ENCODE results near the gene SAP30BP.
A peak's percentile ranks its signal among the peaks of the same experiment; 100 is the strongest.

The SAP30BP gene

DNA sequence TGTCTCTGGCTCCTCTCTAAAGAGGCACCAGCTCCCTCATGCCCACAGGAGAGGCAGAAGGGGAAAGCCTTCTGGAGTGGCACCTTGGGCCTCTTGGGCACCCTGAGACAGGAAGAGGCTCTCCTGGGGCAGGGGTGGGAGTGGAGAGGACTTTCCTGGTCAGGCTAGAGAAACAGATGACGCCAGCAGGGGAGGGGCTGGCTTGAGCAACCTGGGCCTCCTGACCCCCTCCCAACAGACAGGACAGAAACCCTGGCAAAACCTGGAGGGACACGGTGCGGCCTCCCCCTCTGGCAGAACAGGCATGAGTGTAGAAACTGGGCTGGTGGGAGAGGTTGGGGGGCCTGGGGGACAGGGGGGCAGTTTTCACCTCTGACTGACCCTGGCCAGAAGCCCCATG lies 27.8 kb upstream of the SAP30BP start:
- Mint-ChIP-seq H3K27me3 (no peaks in the 10 kb centered on the region), H3K27ac (no peak overlapping the region), H3K4me3 (no peak overlapping the region), H3K4me1 (ENCODE audit: low read depth) (no peaks in the 10 kb centered on the region), H3K9me3 (ENCODE audit: low read depth) (no peaks in the 10 kb centered on the region), H3K36me3 (no peaks in the 10 kb centered on the region)

DNA sequence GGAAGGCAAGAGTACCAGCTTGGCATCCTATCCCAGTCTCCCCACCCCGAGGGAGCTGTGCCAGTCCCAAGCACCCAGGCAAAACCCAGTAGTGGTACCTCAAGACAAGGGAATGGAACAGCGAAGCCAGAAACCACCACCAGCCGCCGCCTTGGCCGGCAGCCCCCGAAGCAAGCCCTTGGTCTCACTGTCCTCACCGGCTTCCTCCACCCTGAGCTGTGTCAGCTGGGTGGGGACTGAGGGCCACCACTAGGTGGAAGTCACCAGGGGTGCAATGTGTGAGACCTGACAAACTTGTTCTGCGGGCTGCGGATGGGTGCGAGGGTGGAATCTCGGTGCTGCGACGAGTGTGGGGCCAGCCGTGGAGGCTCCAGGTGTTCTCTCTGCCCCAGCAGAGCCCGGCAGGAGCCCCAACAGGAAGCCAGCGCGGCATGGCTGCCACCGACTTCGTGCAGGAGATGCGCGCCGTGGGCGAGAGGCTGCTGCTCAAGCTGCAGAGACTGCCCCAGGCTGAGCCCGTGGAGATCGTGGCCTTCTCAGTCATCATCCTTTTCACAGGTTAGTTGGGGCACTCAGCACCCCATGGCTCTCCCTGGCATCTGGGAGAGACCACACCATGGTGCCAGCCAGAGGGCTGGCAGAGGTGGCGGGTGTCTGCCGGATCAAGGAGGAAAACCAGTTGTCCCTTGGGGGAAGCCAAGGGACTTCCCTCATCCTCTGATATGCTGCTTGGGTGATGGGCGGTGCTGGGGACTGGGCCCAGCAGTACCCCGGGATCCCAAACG lies 27.2 kb upstream of the SAP30BP start:
- Mint-ChIP-seq H3K9me3 (ENCODE audit: low read depth) (no peaks in the 10 kb centered on the region), H3K4me1 (ENCODE audit: low read depth) (no peaks in the 10 kb centered on the region), H3K36me3 (no peaks in the 10 kb centered on the region), H3K27me3 (no peaks in the 10 kb centered on the region), H3K27ac (no peak overlapping the region), H3K4me3 (no peak overlapping the region)

DNA sequence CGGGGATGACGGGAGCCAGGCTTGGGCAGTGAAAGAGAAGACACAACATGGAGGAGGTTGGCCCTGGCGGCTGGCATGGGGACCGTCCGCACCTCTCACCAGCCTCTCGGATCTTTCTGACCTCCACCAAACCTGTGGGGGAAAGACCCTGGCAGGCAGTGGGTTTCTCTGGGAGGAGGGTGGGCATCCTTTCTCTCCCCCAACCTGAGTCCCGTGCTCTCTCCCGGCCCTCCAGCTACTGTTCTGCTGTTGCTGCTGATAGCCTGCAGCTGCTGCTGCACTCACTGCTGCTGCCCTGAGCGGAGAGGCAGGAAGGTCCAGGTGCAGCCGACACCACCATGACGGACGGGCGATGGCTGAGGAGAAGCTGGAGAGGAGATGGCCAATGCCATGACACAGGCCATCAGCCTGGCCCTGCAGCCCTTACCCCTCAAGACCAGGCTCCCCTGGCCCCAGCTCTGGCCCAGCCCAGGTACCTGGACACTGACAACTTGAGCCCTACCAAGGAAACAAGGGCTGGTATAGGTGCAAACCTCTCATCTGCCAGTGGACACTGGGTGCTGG lies 26.5 kb upstream of the SAP30BP start:
- Mint-ChIP-seq H3K9me3 (ENCODE audit: low read depth) (no peaks in the 10 kb centered on the region), H3K27me3 (no peaks in the 10 kb centered on the region), H3K36me3 (no peaks in the 10 kb centered on the region), H3K27ac (no peak overlapping the region), H3K4me1 (ENCODE audit: low read depth) (no peaks in the 10 kb centered on the region), H3K4me3 (no peak overlapping the region)

DNA sequence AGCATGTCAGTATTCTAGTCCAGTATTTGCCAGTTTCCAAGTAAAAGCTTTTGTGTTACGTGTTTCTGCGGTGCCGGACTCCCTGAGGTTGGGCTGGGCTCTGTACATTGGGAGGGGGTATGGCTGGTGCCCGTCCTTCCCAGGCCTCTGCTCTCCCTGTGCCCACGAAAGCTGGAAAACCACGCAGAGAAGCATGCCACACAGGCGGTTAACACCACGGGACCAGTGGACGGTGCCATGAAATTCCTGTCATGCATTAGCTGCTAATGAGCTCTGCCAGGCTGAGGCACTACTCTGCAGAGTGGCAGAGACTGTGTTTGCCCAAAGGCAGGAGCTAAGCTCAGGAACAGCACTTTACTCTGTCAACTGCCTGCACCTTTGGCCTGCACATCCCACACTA lies 25.8 kb upstream of the SAP30BP start:
- H3K9me3 Mint-ChIP-seq (ENCODE audit: low read depth), result no peaks in the 10 kb centered on the region
- no peaks in the 10 kb centered on the region for H3K36me3 Mint-ChIP-seq
- no peak overlapping the region for H3K4me3 Mint-ChIP-seq
- H3K27me3 Mint-ChIP-seq, result no peaks in the 10 kb centered on the region
- H3K4me1 Mint-ChIP-seq (ENCODE audit: low read depth), result peaks cover 2% of the 10 kb centered on the region
- no peak overlapping the region for H3K27ac Mint-ChIP-seq

DNA sequence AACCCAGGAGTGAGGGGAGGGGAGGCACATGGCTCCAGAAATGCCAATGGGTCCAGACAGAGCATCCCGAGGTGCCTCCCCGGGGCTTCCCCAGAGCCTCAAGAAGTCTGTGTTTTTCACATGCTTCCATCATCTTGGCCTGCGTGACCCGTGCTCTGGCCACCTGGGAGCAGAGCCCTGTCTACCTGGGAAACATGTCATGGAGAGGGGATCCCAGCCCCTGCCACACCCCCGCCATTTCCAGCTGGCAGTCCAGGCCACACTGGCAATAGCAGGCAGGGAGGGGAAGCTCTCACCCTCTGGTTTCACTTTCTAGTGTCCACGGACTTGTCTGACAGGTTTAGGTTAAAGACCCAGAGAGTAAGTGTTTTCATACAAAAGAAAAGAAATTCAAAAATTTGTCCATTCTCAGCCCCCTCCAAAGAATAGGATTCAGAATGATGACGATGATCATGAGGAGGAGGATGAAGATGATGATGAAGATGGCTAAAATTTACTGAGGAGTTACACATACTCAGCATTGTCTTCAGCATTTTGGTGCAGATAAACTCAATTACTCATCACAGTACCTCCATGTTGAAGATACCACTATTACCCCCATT lies 24.9 kb upstream of the SAP30BP start:
- Mint-ChIP-seq H3K4me1 (ENCODE audit: low read depth) (peaks cover 2% of the 10 kb centered on the region), H3K4me3 (no peak overlapping the region), H3K9me3 (ENCODE audit: low read depth) (no peaks in the 10 kb centered on the region), H3K27ac (no peak overlapping the region), H3K36me3 (no peaks in the 10 kb centered on the region), H3K27me3 (no peaks in the 10 kb centered on the region)

DNA sequence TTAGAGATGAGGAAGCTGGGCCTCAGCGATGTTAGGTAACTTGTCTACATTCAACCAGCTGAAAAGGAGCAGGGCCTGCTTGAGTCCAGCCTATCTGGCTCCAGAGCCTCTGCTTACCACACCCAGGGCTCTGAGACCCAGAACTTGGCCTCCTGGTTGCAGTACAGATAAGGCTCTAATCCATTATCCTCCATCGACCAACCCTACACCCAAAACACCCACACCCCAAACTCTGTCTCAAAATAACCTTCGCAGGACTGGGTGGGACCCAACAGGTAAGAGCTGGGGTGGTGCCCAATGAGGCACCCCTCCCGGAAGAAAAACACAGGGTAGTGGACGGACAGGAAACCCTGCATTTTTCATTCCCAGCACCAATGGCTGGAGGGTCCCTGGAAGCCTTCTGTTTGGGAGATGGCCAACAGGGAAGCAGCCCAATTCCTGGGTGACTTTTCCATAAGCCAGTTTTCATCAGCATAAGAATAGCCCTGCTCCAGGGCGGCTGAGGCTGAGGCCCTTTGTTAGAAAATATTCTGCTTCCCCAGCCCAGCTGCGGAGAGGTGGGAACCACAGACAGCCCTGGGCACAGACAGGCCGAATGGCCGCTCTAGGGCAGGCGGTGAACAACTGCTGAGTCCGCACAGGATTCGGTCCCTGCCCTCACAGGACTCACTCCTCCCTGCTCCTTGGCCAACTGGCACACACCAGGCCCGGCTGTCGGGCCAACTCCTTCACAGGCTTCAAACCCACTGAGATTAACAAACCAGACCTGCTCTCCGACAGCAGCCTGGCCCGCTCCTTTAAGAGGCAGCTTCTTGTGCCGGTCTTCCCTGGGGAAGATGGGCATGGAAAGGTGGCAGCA lies 24.1 kb upstream of the SAP30BP start:
- Mint-ChIP-seq H3K9me3 (ENCODE audit: low read depth) (no peaks in the 10 kb centered on the region), H3K36me3 (no peaks in the 10 kb centered on the region), H3K27ac (no peak overlapping the region), H3K4me3 (no peak overlapping the region), H3K27me3 (no peaks in the 10 kb centered on the region), H3K4me1 (ENCODE audit: low read depth) (peaks cover 2% of the 10 kb centered on the region)

DNA sequence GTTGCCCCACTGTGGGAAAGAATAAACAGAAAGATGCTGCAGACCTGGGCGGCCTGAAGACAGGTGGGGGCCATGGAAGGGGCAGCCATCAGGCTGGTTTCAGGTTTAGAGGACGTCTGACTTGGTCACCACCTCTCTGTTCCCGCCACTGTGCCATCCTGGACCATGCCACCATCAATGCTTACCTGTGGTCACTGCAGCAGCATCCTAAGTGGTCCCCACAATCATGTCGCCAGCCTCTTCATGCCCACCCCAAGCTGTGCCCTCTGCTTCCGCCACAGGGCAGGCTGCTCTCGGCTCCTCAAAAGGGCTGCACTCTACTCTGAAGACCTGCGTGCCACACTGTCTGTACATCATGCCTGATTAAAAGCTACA lies 23.5 kb upstream of the SAP30BP start:
- no peak overlapping the region for H3K27ac Mint-ChIP-seq
- H3K27me3 Mint-ChIP-seq, result no peaks in the 10 kb centered on the region
- H3K4me1 Mint-ChIP-seq (ENCODE audit: low read depth), result peaks cover 2% of the 10 kb centered on the region
- no peak overlapping the region for H3K4me3 Mint-ChIP-seq
- H3K9me3 Mint-ChIP-seq (ENCODE audit: low read depth), result no peaks in the 10 kb centered on the region
- no peaks in the 10 kb centered on the region for H3K36me3 Mint-ChIP-seq

DNA sequence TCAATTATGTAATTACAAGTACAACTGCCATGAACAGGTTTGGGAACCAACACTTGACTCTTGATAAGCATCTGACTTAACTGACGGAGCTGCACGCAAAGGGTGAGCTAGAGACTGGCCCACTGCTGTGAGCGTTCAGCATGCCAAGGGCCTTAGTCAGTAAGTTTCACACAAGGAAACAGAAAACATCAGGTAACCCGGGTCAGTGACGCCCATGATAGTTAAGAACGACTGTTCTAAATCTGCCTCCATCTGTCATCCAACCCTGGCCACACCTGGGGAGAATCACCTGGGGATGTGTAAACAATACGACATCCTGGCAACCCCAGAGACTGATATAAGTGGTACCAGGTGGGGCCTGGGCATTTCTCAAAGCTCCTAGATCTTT lies 21.6 kb upstream of the SAP30BP start:
- H3K27me3 Mint-ChIP-seq, result no peaks in the 10 kb centered on the region
- no peak overlapping the region for H3K27ac Mint-ChIP-seq
- no peak overlapping the region for H3K4me3 Mint-ChIP-seq
- no peaks in the 10 kb centered on the region for H3K9me3 Mint-ChIP-seq (ENCODE audit: low read depth)
- peaks cover 2% of the 10 kb centered on the region for H3K4me1 Mint-ChIP-seq (ENCODE audit: low read depth)
- H3K36me3 Mint-ChIP-seq, result peaks cover 3% of the 10 kb centered on the region

DNA sequence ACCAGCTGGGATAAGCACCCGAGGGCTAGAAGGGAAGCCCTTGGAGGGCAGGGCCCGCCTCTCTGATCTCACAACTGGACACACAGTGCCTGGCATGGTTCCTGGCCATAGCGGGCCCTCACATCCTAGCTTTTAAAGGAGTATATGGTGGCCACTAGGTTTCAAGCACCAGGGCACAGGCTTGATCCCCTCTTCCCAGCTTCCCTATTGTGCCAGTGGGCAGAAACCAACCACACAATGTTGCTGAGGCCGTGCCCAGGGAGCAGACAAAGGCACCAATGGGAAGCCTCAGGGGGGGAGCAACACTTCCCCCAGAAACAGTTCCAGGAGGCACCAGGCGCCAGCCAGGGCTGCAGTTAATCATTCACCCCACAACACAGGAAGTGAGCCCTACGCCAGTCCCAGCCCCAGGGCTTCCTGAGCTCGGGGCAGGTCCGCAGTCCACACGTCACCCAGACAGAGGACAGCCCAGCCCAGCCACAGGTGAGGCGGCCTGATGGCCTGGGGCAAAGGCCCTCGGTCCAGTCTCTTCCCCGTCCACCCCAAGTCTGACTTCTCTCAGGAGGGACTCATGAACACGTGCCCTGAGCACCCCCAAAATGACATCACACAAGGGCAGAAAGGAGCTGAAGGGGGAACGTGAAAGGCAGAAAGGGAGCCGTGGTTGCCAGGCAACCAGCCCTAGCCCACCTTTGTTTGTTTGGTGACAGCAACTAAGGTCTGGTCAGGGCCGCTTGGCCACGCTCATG lies 21.1 kb upstream of the SAP30BP start:
- Mint-ChIP-seq H3K36me3 (peaks cover 3% of the 10 kb centered on the region), H3K27ac (peak overlapping the region; percentile 46), H3K27me3 (no peaks in the 10 kb centered on the region), H3K9me3 (ENCODE audit: low read depth) (no peaks in the 10 kb centered on the region), H3K4me3 (no peak overlapping the region), H3K4me1 (ENCODE audit: low read depth) (peaks cover 2% of the 10 kb centered on the region)

DNA sequence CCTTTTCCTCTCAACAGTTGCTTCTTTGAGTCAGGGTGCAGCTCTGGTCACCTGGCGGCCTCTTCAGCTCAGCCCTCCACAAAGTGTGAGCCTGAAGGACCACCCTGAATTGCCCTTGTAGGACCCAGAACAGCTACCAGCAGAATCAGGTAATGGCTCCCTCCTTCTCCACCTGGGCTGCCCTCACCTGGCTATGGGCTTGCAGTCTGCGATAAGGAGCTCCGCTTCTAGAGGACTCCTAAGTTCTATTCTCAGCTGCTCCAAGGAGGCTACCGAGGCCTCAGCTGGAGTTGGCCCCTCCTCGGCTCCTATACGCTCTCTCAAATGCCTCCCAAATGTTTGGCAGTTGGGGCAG lies 20.5 kb upstream of the SAP30BP start:
- peaks cover 2% of the 10 kb centered on the region for H3K4me1 Mint-ChIP-seq (ENCODE audit: low read depth)
- no peaks in the 10 kb centered on the region for H3K27me3 Mint-ChIP-seq
- no peak overlapping the region for H3K27ac Mint-ChIP-seq
- H3K36me3 Mint-ChIP-seq, result peaks cover 3% of the 10 kb centered on the region
- H3K9me3 Mint-ChIP-seq (ENCODE audit: low read depth), result no peaks in the 10 kb centered on the region
- H3K4me3 Mint-ChIP-seq, result no peak overlapping the region

DNA sequence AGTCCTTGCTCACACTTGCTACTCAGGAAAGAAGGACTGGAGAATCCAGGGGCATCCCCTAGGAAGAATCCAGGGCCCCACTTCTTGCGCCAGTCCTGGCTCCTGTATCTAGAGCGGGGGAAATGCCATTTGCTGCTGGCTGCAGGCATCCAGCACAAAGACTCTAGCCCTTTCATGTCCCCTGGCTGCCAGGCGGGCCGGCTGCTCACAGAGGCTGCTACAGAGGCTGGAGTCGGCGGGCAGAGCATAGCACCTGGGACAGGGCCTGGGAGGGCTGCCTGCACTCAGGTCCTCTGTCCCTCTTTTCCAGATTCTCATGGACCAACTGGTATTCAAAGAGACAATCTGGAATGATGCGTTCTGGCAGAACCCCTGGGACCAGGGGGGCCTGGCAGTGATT lies 20.1 kb upstream of the SAP30BP start:
- H3K27me3 Mint-ChIP-seq, result no peaks in the 10 kb centered on the region
- peaks cover 3% of the 10 kb centered on the region for H3K36me3 Mint-ChIP-seq
- H3K4me1 Mint-ChIP-seq (ENCODE audit: low read depth), result peaks cover 2% of the 10 kb centered on the region
- H3K4me3 Mint-ChIP-seq, result no peak overlapping the region
- H3K27ac Mint-ChIP-seq, result no peak overlapping the region
- H3K9me3 Mint-ChIP-seq (ENCODE audit: low read depth), result no peaks in the 10 kb centered on the region

DNA sequence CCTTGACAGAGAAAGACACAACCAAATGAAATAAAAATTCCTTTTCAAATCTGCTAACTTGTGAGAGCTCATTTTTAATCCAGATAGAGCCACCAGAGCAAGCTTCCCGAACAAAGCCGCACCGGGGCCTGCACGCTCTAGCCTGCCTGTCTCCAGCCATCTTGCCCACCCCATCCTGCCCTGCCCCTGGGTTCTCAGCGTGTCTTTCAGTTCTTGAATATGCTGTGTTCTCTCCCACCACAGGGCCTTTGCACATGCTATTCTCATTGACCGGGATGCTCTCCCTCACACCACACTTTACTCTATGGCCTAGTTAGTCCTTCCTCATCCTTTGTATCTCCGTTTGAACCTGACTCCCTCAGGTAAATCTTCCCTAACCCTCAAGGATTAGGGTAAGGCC lies 19.2 kb upstream of the SAP30BP start:
- Mint-ChIP-seq H3K9me3 (ENCODE audit: low read depth) (no peaks in the 10 kb centered on the region), H3K27ac (no peak overlapping the region), H3K4me3 (no peak overlapping the region), H3K27me3 (no peaks in the 10 kb centered on the region), H3K36me3 (peaks cover 3% of the 10 kb centered on the region), H3K4me1 (ENCODE audit: low read depth) (peaks cover 4% of the 10 kb centered on the region)

DNA sequence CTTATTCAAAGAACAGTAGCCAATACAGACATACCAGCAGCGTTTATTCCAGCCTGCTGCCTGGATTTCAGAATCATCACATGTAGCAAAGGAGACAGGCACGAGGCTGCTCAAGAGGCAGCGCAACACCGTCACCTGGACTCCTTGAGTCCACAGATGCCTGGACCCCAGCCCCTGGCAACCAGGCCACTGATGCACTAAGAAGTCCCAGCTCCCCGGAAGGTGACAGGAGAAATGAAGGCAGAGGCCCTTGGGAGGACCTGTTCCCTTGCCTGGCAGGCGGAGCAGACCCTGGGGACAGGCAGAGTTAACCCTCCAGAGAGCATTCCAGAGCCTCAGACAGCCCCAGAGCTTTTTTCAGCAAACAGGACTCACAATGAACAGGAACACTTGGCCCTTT lies 17.5 kb upstream of the SAP30BP start:
- Mint-ChIP-seq H3K4me3 (no peak overlapping the region), H3K27me3 (no peaks in the 10 kb centered on the region), H3K9me3 (ENCODE audit: low read depth) (no peaks in the 10 kb centered on the region), H3K4me1 (ENCODE audit: low read depth) (peaks cover 8% of the 10 kb centered on the region), H3K36me3 (peaks cover 3% of the 10 kb centered on the region), H3K27ac (no peak overlapping the region)

DNA sequence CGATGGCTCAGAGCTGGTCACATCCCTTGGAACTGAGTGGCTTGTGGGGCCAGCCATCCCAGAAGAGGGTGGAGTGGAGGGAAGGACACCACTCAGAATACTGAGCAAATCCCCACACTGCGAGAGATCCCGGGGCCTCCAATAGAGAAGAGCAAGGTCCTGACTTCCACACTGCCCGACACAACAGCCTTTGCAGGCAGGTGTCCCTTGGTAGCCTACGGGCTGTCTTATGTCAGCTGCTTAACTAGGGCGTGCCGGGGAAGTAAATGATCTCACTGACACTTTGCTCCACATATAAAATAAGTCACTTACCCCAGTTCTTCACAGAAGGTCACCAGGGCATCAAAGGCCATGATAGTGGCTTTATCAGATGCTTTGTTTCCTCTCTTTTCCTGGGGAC lies 16.3 kb upstream of the SAP30BP start:
- Mint-ChIP-seq H3K4me3 (no peak overlapping the region), H3K9me3 (ENCODE audit: low read depth) (no peaks in the 10 kb centered on the region), H3K27ac (no peak overlapping the region), H3K4me1 (ENCODE audit: low read depth) (peaks cover 8% of the 10 kb centered on the region), H3K27me3 (no peaks in the 10 kb centered on the region), H3K36me3 (peaks cover 3% of the 10 kb centered on the region)

DNA sequence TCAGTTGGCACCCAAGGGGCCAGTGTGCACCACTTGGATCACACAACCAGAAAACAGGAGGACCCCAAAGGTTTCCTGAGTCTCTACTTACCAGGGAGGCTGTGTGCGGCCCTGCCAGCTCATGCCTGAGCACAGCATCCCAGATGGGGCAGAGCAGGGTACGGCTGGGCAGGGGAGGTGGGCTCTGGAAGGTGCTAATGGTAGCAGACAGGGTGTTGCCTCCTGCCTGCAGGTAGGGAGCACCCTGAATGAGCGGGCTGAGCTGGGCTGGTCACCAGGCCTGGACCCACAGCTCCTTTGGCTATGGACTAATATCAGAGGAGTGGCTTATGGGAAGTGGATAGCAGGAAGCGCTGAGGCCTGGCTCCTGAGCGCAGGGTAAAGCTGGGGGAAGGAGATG lies 14.8 kb upstream of the SAP30BP start:
- Mint-ChIP-seq H3K27me3 (no peaks in the 10 kb centered on the region), H3K36me3 (peaks cover 5% of the 10 kb centered on the region), H3K4me1 (ENCODE audit: low read depth) (peaks cover 6% of the 10 kb centered on the region), H3K27ac (no peak overlapping the region), H3K4me3 (no peak overlapping the region), H3K9me3 (ENCODE audit: low read depth) (no peaks in the 10 kb centered on the region)

Measured in activated naive CD8-positive, alpha-beta T cell (primary cell).